HG03103 (cell line): ENCODE measurements around the gene WDR70.

ENCODE experiments used
- ATAC-seq: cut with Tn5 transposase; IDR thresholded peaks from one replicate; pipeline ENCODE4 v1.9.1; 2021; ENCODE audit warnings: low read depth; ENCODE audit not compliant: unreplicated experiment

Gene WDR70

DNA sequence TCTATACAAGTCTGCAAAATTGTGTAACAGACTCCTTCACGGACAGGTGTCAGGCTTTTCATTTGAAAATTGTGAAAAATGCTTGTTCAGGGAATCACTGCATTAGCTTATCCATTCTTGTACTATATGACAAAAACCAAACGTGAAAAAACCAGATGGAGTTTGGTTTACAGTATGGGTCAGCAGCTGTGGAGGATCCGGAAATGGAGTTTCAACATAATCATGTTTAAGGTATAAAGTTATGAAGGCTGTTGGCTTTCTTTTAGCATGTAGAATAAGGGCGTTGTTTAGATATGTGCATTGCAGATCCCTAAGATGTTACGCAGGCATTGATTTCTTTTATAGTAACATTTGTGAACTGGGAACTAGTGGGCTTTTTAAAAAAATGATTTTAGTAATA, 336.9 kb downstream of the WDR70 start:
- ATAC-seq: no peak

DNA sequence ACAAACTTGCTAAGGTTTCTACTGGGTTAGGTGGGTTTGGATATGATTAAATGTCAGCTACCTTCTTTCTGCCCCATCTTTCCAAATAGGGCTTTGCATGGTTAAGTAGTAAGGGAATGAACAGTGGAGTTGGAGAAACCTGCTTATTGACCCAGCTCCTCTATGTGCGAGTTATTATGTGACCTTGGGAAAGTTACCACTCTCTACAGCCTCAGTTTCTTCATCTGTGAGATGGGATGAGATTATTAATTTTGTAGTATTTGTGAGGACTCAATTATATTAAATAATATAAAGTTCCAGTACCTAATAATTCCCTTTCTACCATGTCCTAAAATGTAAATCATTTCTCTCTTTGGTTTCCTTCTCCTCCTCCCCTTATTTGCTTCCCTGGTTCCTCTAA, 337.3 kb downstream of the WDR70 start:
- no peak for ATAC-seq

DNA sequence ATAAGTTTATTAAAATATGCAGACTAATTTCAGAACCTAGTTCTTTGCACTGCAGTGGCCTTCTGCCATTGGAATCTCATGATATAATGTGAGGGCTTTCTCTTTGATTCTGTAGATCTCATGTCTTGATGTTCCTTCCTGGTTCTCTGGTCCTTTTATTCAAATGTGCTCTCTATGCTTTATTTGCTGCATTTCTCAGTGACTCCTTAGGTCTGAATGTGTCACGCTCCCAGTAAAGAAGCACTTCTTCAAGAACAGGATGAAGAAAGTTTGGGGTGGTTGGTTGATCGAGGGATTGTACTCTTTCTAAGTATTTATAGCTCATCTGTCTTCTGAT, 338.1 kb downstream of the WDR70 start:
- no peak for ATAC-seq

DNA sequence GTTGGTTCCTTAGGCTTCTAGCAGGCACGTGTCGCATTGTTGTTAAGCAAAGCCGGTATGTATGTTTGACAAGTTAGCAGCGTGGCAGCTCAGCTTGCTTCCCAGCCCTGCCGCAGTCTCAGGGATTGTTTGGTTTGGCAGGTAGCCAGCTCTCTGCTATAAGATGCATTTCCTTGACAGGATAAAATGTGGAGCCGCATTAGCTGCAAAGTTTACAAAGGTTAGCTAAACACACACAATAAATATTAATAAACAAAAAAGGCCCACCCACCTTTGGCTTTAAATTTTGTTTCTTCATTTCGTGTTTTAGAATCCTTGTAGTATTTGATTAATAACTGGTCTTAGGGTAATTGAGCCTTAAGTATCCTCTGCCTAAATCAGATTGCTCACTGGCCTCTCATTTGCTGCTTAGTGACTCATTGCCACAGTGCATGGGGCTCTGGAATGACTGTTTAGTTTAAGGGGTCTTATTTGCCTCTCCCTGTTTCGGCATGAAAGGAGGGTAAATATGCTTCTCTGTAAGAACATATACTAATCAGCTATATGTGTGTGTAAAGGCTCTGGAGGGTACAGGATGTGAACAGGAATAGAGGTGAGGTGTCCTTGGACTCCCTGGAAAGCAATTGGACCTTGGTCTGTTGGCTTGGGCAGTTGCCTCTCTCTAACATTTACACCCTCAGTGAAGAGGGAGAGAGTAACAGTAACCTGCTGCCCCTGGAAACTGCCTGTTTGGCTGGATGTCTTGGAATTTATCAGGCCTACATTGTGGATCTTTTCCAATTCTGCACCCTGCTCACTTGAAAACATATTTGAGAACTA, 338.7 kb downstream of the WDR70 start:
- no peak for ATAC-seq

DNA sequence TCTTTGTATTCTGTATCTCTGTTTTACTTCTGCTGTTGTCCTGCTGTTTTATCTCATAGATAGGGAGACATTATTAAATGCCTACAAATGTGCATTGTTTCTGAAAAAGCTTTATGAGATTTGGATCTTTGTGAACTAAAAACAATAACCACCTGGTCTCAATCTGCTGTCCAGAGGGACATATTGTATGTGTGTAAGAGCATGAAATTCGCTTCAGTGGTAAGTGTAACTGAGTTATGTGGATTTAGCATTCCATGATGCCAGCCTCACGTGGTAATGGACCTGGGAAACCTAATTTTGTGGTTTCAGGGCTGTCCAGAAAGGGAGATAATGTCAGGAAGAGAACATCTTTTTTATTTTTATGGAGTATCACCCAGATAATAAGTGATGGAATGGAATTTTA, 341.4 kb downstream of the WDR70 start:
- no peak for ATAC-seq

DNA sequence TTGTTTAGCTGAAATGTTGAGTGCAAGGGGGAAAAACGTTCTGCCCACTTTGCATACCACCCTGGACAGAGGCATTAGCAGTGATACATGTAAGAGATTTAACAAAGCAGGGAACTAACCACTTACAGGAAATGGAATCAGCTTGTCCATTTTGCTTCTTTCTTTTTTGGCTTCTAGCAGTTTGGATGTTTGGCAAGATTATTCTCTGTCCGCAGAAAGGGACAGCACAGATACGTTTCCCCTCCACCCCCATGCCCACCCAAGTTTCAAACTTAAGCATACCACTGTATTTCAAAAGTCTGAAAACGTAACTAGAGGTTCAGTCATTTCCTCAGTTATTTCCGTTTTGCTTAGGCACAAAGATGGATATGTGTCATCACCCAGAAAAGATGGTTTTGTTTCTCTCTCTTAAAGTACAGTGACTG, 342.3 kb downstream of the WDR70 start:
- peak; percentile 59 for ATAC-seq

DNA sequence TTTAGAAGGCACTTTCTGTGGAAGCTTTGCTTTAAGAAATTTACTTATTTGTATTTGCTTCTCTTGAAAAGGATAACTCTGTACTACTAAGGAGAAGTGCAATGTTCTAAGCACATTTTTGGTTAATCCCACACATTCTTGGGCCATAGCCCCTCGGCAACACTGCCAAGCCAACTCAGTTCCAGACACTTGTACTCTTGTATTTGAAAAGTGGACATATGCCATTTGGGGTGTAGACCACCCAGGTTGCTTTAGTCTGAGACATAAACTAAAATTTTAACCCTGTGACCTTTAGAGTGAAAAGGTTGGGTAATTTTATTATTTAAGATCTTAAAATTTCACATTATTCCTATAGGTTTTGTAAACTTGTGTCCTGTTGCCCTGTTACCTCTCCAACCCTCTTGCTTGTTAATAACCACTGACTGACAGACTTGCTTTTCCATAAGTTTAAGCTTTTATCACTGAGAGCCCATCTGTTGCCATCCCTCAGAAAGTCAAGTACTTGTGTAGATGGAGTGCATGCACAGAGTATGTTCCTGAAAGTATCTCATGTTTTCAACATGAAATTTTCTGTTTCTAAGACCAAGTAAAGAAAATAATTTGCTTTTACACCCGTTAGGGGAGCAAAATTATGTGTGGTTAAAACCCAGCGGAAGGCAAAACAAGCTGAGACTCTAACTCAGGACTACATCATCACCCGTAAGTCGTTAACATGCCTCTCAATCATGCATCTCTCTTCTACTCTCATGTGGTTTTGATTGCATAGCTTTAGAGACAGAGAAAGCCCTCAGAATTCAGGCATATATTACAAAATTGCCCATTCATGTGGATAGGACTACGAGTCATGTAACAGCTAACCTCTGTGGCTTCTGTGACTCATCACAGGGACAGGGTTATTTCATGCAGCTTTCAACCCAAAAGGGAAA, 343.4 kb downstream of the WDR70 start:
- peak; percentile 62 for ATAC-seq

DNA sequence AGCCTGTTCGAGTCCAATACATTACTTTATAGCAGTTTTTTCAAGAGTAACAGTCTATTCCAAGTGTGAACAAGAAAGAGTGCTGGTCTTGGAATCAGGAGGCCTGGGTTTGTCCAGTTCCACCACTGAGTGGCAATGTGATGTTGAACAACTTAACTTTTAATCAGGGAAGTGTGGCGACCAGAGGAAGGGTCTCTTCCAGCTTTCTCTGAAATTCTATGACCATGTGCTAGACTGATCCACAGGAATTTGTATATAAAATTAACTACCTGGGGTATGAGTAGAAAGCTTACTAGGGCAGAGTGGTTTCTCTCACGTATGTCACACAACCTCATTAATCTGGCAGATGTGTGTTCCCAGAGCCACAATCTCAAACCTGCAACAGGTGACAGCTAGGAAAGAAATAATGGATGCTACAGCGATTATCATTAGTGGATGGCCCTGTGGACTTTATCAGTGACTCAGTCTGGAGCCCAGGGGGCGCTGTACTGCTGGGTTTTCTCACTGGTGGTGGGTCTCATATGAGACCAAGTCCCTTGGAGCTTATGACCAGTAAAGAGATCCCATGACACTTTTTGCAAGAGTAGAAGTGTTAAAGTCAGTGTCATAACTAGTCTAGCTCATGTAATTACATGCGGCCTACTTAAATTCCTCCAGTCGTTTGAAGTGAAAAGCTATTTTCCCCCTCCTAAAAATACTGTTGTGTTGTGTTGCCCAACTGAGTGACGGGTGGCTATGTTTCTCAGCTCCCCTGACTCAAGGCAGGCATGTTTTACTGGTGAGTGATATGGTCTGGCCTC, 344.2 kb downstream of the WDR70 start:
- no peak for ATAC-seq

DNA sequence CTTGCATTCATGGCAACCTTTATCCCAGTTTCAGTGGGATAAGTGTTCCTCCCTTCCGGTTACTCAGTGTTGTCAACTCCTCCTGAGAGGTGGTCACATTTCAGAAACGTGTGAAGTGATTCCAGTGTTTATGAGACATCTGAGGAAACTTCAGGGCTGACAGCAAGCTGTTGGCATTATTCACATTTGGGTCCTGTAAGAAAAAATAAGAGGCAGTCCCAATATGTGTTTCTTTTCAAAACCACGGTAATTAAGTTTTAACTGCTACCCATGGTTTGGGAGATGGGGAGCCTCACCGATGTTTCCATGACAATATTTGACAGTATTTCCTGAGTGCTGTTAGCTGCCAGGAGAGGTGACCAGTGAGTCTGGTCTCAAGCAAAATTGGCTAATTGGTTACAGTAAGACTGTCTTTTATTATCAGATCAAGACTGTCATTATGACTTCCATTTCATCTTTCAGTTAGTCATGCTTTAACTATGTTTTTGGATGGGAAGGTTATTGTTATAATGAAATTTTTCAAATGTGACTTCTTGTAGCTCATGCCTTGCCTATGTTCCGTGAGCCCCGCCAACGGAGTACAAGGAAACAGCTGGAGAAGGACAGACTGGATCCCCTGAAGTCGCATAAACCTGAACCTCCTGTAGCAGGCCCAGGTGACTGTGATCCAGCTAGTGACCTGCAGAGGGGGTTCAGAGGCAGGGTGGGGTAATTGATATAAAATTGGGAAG, 345.4 kb downstream of the WDR70 start:
- no peak for ATAC-seq

DNA sequence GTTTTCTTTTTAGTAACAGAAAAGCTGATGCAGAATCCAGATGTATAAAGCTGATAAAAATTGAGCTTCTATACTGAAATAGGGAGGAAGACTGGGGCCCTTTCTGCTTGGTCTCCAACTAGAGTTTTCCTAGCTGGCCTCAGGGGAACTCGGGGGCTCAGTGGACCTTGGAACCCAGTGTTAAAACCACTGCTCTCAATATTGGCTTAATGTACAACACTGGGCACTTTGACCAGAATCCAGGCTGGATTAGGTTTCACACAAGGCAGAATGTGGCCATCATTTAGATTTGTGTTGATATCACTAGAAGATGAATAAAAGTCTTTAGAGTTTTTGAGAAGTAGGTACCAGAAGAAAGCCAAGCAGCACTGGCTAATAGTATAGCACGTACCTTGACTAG, 346.1 kb downstream of the WDR70 start:
- ATAC-seq: no peak

DNA sequence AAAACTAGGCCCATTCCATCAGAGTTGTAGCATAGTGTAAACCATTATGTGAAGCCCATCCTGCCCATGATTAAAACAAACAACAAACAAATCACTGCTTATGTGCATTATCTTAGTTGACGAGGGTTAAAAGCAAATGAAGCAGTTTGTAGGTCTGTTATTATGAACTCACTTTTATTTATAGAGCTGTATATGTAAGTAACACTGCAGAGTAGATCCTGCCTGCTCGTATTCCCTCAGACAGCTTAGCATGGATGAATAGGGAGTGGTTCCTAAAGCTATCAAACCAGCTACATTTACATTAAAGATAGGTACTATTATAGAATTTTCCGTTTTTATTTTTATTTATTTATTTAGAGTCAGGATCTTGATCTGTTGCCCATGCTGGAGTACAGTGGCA, 348.1 kb downstream of the WDR70 start:
- no peak for ATAC-seq

DNA sequence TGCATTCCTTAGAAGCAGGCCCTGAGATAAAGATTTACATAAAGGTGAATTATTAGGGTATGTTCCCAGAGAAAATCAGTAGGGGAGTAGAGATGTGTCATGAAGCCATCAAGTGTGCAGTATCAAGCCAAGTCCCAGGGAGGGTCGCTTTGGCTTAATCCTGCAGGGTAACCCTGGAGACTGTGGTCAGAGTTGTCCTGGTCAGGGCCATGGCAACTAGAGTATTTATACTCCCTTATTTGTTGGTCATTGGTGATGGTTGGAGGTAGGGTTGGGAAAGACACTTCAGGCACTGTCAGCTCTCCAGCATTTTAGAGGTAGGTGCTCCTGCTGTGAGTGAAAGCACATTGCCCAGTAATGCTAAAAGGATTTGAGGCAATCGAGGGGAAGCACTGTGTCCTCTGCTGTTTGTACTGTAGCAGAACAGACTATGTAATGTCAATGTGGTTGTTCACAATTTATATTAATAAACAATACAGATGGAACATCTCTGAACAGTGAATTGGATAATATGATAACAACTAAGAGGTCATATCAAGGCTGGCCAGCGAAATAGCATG, 351.9 kb downstream of the WDR70 start:
- no peak for ATAC-seq

DNA sequence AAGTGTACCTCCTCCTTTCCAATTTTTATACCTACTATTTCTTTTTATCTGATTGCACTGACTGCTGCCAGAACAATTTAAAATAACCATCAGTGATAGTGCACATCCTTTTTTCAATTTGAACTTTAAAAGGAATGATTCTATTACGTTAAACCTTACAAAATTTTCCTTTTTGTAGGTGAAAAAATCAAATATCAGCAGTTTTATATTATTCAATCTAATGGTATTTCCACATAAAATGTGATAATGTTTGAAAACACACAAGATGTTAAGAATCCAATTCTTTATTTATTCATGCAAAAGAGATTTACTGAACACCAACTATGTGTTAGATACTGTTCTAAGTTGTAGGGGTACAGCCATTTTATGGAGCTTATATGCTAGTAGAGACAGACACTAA, 355.0 kb downstream of the WDR70 start:
- no peak for ATAC-seq

DNA sequence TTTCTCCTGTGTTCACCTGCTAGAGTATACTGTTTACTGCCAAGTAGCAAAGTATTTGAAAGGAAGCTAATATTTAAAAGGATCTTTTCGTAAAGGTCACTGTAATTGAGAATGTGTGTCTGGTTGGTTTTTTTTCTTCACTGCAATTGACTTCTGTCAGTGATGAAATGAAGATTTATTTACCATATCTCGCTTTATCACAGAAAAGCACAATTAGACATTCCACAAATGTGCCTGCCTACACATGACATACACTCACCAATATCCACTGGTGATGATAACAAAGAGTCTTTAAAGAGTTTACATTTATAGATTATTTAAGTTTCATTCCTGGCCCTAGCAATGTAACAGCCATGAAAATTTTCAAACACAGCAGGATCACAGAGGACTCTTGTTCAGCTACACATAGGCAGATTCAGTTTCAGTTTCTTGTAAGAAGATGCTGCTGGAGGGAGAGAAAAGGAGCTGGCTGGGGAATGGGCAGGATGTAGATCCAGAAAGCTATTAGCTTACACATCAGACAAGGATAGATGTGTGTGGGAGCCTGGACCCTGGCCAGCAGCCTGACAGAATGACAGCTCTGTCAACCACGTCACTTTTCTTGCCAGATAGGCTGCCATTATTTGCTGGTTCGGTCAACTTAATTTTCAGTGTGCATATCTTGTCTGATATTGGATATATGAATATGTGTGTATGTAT, 356.7 kb downstream of the WDR70 start:
- no peak for ATAC-seq

DNA sequence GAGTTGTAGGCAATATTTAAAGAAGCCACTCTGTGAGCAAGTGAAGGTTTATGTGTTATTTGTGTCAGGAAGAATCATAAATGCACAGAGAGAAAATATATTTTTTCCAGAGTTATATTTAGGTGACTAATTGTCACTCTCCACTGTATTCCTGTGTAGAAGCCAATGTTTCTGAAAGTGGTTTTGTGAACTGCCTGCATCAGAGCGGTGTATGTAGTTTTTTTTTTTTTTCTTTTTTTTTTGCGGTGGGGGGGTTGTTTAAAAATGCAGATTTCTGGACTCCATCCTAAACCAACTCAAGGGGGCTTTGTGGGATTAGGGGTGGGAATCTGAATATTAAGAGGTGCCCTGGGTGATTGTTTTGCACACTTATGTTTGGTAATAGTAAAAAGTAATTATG, 357.3 kb downstream of the WDR70 start:
- ATAC-seq: no peak

DNA sequence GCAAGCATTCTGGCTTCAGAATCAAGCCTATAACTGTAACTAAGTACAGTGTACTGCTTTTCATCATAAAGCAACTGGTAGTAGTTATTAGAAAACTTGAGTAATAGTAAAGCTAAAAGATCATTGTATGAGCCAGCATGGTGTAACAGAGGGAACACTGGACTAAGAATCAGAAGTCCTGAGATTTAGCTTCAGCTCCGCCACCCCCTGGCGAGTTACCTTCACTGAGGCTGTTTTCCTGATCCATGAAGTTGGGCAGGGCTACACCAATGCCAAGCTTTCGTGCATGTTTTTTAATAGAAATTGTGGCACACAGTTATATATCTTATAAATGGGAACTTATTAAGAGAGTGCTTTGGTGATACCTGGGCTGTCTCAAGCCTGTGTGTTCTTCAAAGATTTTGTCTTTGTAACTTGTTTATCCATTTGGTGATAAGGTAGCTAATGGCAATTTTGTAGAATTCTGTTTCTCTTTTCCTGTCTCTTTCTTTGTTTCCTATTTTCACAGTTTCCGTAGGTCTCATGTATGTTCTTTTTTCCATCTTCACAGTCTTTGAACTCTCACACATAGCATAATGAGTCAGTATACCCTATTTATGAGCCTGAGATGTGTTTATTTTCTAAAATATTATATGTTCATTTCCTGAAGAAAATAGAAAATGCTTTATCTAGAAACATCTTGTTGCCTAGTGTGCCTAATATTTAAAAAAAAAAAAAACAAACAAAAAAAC, 358.4 kb downstream of the WDR70 start:
- no peak for ATAC-seq

DNA sequence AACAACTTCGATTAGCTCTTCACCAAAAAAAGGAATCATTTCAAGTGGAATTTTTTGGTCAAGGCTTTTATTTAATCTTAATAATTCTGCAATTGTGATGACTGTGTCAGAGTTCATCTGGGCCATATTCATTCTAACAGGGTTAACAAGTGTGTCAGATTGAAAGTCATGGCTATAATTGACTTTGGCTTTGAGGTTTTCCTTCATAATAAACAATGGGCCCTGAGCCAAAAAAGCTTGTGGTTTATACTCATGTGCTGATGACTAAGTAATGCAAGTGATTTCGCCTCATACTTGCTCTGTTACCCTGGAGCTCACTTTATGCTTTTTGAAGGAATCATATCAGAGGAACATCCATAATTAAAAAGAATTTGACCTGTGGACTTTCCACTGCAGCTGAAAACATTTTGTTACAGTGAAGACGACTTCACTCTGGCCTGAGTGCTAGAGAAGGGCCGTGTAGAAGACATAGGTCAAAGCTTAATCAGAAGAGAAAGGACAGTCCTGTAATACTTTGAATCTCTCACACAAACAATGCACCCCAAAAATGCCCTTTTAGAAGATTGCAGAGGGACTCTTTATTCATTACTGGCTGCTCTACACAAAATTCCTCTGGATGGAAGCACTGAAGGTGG, 359.1 kb downstream of the WDR70 start:
- ATAC-seq: peak; percentile 81

DNA sequence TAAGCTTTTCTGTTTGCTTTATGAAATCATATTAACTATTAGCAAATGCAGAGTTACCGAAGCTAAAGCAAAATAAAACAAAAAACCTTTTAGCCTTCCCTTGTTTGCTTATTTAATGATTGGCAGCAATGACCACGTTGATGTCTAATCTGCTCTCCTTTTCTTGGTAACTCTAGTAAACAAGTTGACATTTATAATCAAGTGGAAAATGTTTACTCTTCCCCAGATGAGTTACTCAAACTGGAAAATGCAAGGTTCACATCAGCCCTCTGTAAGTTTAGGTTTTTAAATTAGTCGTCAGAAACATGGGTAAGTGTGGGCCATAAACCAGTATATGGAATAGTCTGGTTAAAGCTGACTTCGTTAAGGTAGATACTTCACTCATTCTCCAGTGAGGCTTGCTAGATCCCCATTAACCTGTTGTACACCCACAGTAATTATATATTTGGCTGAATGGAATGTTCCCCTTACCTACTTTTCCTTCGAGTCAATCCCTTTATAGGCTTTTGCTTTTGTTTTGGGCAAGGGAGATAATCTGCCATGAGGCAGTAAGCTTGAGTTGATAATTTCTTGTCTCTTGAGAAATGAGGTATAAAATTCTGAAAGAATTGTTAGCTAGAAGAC, 359.9 kb downstream of the WDR70 start:
- ATAC-seq: no peak
